Neural cell (in vitro differentiated cells): Measurements from ENCODE around the gene AP3D1.

Experiments used
- CTCF ChIP-seq: fragments of 450-650 bp; IDR thresholded peaks from 2 replicates; pipeline ENCODE4 v1.5.1; 2014; ENCODE audit warnings: antibody characterized with exemption, mild to moderate bottlenecking, moderate library complexity; ENCODE audit not compliant: poor library complexity, severe bottlenecking
- EP300 ChIP-seq: fragments of 450-650 bp; conservative IDR thresholded peaks from 2 replicates; pipeline ENCODE4 v1.6.1; 2014; ENCODE audit warnings: antibody characterized with exemption, mild to moderate bottlenecking, moderate library complexity; ENCODE audit not compliant: poor library complexity, severe bottlenecking
- EZH2 ChIP-seq: fragments of 200-600, 300-800 bp; shearing (Covaris generic), sonication (generic); IDR thresholded peaks from 2 replicates; pipeline ENCODE4 v1.6.1; 2014; ENCODE audit warnings: antibody characterized with exemption, low read length, borderline replicate concordance, mild to moderate bottlenecking; ENCODE audit not compliant: insufficient read depth, poor library complexity, severe bottlenecking
- POLR2AphosphoS5 ChIP-seq: IDR thresholded peaks from 2 replicates; pipeline ENCODE4 v1.6.1; 2012
- RAD21 ChIP-seq: fragments of 450-650 bp; conservative IDR thresholded peaks from 2 replicates; pipeline ENCODE4 v1.6.1; 2014; ENCODE audit warnings: antibody characterized with exemption, mild to moderate bottlenecking, moderate library complexity
- REST ChIP-seq: IDR thresholded peaks from 2 replicates; pipeline ENCODE4 v1.6.1; 2012; ENCODE audit warnings: borderline replicate concordance
- SMC3 ChIP-seq: fragments of 450-650 bp; conservative IDR thresholded peaks from 2 replicates; pipeline ENCODE4 v1.6.1; 2014; ENCODE audit warnings: antibody characterized with exemption, mild to moderate bottlenecking, moderate library complexity; ENCODE audit not compliant: poor library complexity
- TAF1 ChIP-seq: IDR thresholded peaks from 2 replicates; pipeline ENCODE4 v1.6.1; 2012; ENCODE audit warnings: low read depth

- TF ChIP-seq EP300, result no peak
- no peak for TF ChIP-seq CTCF
- no peak for TF ChIP-seq POLR2AphosphoS5
- no peak for TF ChIP-seq REST
- TF ChIP-seq EZH2, result no peak
- TF ChIP-seq RAD21, result no peak
- TF ChIP-seq SMC3, result no peak
- TF ChIP-seq TAF1, result no peak
Measured at GRCh38 chr19:2181633-2181997, 30.2 kb upstream of the AP3D1 start.
